OCI-M2 (cell line): ENCODE measurements around the gene MYOZ2.
"Not testable (repeated sequence)": the region's sequence is repeated elsewhere in the genome, so short reads cannot be mapped to it uniquely, and the experiment has no call there.

Experiments used
- DNase-seq: peaks from one replicate; lab custom pipeline; 2025; ENCODE audit not compliant: unreplicated experiment; lab: John Stamatoyannopoulos, UW

MYOZ2 gene

DNA sequence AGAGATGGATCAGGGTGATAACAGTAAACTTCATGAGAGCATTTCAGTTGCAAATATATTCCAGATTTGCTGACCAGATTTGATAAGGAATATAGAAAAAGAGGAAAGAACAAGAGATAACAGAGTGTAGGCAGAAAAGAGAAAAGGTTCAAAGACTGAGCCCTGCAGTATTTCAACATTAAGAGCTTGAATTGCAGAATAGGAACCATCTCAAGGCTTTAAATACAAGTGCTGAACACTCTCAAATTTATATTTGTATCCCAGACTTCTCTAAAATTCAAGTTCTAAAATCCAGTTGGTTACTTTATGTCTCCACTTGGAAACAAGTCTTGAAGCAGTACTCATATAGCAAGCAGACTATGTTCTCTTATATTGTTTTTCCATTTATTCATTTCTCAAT lies 9.7 kb upstream of the MYOZ2 start:
- no peak for DNase-seq

DNA sequence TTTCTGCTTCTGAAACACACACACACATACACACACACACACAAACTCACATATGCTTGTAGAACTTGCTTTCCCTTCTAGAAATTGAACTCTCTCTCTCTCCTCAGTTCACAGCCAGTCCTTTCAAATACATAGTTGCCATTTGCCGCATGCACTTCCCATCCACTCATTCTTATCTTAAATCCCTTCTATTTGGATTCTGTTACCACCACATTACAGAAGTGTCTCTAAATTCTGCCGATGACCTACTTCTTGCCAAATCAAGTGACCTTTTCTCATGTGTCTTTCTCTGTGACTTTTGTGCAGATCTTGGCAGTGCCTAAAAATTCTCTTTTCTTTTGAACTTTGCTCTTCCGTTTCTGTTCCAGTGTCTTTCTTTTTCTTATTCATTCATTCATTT lies 7.5 kb upstream of the MYOZ2 start:
- DNase-seq: no peak

DNA sequence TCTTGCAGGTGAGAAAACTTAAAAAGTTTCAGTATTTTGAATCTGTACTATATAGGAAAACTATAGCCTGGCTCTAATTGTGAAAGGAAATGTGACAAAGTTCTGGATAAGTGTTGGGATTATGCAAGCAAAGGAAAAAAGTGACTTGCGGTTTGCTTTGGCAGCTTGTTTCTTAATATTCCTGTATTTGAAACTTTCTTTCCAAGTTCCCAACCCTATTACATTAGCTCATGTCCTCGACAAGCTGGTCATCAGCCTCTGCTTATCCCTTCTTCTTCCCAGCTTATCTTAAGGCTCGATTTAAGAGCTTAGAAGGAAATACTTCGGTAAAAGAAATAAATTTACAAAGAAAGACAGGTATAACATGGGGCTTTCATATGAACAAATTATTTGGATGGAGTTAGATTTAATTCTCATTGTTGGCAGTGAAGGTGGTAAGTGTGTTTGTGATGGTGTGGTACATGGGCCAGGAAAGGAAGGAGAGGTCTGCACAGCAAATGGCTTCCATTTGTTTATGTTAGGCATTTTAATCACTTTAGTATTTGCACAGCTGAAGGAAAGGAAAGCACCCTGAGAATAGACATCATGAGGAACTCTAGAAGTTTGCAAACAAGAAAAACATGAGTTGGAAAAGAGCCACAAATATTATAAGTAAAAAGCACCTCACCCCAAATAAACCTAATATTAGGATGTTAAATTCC lies 5.1 kb upstream of the MYOZ2 start:
- no peak for DNase-seq

DNA sequence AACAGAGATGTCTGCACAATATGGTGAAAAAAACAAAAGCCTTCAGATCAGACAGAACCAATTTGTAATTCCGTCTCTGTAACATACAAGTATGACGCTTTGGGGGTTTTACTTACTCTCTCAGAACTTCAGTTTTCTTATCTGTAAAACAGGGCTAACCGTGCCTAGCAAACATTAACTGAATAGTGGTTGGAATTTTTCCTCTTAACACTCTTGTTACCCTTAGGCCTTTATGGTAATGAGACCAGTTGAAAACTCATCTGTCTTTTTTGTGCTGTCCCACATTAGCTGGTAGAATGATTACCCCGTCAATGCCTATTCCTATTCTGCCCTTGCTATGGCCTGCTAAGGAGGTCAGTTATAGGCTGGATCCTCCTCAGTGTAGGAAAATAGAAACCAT lies 4.5 kb upstream of the MYOZ2 start:
- DNase-seq: no peak

DNA sequence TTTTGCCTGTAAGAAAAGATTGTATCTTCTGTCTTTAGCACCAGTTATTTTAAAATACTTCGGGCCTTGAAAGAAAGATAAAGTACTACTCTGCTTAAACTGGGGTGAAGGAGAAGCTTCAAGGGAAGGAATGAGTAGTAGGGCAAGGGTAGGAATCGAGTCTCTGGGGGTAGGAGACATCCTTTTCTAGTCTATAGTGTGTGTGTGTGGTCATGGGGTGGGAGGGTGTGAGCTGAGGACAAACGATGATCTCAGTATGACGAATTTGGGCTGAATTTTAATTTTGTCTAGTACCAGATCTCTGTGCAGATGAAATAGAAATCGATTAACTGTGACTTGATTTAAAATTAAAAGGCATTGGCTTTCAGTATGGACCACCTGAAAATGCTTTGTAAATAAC lies 3.3 kb upstream of the MYOZ2 start:
- no peak for DNase-seq

DNA sequence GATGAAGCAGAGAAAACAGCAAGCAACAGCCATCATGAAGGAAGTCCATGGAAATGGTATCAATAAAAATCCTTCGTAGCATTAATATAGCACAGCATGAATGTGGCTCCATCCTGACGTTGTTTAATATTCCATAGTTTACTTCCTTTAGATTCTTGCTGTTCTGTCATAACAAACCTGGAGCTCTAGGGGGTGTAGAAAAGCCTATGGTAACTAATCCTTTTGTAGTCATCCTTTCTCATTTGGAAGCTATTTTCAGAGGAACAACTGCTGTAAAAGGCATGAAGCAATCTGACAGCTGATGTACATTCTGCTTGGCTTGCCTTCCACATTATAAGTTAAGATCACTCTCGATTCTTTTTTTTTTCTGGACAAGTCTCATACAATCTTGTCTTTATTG lies 914 bp downstream of the MYOZ2 start:
- DNase-seq: no peak

DNA sequence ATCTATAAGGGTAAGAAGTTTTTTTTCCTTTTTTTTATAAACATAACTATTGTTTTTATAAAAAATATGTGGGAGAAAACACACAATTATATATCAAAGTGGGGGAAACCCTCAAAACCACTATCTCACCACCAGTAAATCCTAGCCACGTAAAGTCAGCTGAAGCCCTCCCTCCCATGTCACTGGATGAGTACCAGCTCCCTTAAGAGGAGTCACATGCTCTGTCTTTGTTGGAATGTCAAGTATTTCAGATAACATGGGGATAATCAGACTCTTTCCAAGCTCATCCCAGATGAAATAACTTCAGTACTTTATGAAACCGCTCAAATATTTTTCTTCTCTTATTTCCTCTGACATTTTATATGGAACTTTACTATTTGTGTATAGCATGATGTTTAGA lies 2.4 kb downstream of the MYOZ2 start:
- no peak for DNase-seq

DNA sequence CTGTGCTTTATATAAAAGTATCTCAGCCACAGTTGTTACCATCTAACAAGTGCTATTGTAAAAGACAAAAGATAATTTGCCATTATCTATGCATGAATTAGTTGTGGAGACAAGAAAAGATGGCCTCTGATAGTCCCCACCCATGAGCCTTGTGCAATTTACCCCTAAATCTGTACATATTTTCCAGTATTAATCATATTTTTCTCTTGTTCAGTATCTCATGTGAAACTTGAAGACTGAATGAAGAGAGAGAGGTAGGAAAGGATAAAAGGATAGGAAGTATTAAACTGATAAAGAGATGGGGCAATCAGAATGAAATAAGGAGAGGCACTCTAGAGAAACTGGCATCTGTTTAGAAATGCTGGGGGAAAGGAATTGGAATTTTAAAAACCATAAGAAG lies 3.7 kb downstream of the MYOZ2 start:
- DNase-seq: no peak

DNA sequence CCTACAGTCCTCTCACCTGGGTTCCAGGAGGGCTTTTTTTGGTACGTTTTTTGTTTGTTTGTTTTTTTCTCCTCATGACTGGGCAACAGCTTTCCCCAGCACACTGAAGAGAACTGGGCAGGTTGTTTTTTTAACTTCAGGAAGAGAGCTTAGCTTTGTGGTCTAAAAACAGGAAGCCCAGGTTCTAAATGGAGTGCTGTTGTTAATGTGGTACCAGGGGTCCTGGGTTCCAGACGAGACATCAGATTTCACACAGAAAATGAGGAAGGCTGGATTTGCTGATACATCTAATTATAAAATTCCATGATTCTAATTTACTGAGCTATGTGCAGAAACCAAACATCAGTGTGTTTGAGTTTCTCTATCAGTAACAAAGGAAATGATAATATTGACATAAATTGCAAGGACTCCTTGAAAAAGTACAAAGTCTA lies 4.2 kb downstream of the MYOZ2 start:
- no peak for DNase-seq

DNA sequence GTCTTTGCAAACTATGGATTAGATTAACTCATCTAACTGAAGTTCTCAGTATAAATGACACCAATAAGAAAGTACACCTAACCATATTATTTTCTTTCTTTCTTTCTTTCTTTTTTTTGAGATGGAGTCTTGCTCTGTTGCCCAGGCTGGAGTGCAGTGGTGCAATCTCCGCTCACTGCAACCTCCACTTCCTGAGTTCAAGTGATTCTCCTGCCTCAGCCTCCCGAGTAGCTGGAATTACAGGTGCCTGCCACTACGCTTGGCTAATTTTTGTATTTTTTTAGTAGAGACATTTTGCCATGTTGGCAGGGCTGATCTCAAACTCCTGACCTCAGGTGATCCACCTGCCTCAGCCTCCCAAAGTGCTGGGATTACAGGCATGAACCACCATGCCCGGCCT lies 5.7 kb downstream of the MYOZ2 start:
- DNase-seq: not testable (repeated sequence)

DNA sequence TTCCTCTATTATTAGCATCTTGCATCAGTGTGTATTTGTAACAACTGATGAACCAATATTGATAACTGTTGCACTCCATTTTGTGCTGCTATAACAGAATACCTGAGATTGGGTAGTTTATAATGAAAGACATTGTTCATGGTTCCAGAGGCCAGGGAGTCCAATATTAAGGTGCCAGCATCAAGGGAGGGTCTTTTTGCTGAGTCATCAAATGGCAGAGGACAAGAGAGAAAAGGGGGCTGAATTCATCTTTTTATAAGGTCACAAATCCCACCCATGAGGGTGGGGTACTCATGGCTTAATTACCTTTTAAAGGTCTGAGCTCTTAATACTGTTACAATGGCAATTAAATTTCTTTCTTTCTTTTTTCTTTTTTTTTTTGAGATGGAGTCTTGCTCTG lies 7.2 kb downstream of the MYOZ2 start:
- no peak for DNase-seq

DNA sequence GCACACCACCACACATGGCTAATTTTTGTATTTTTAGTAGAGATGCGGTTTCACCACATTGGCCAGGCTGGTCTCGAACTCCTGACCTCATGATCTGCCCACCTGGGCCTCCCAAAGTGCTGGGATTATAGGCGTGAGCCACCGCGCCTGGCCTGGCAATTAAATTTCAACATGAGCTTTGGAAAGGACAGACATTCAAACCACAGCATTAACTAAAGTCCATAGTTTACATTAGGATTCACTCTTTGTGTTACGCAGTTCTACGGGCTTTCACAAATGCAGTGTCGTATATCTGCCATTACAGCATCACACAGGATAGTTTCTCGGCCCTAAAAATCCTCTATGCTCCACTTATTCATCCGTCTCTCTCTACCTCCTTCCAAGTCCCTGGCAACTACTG lies 7.7 kb downstream of the MYOZ2 start:
- DNase-seq: not testable (repeated sequence)

DNA sequence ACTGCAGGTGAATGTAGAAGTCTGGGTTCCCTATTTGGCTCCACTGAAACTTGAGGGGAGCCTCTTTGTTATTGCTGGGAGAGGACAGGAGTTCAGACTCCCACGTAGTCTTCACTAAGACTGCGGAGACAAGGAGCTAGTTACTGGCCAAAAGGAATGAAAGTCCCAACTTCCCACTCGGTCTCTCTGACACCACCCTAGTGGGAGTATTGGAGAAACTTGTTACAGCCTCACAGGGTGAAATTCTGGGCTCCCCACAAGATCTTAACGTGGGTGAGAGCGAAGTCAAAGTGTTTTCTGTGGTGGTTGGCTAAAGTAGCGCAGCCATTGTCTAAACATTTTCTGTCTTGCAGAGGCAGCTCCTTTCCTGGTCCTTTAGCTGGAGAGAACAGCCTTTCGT lies 13.5 kb downstream of the MYOZ2 start:
- no peak for DNase-seq

DNA sequence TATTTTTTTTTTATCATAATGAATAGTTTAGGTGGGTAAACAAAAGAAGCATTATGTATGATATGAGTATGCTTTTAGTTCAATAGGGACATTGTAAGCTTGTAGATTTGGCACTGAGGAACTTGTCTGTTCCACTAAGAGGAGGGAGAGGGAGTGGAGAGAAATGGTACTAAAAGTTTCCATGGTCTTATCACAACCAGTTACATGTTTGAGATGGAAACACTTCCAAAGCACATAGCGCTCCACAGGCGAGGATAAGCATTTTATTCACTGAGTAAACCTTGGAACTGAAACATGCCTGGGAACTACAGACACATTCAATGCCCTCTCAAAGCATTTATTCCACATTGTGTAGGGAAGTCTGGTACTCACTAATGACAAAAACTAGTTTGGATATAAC lies 15.5 kb downstream of the MYOZ2 start:
- no peak for DNase-seq

DNA sequence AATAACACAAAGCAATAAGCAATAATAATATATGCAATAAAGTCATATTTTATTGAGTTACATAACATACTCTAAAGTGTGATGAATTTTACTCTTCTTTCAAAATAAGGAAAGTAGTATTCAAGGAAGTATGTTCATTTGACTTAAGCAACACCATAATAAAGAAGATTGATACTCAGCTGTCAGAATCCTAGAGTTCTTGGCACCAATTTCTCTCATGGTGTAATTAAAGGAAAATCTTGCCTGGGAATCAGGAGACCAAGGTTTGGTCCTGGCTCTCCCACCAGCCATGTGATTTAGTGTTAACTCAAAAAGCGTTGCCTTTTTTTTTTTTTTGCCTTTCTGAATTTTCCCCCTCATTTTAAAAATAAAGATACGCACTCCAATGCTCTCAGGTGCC lies 17.1 kb downstream of the MYOZ2 start:
- DNase-seq: no peak

DNA sequence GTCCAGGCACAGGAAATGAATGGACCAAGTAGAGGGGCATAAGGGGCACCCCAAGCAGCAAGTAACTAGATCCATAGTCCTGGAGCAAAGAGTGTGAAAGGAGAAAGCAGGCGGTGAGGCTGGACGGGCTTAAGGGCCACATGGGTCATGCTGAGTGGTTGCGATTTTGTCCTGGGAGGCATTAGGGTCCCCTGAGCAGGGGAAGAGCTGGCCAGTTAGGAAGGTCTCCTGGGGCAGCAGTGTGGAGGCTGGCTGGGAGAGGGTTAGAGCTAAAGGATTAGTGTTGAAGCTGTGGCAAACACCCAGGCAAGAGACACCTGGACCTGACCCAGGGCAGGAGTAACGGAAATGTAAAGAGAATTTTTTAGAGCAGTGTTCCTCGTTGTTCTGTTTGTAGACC lies 26.5 kb downstream of the MYOZ2 start:
- no peak for DNase-seq

DNA sequence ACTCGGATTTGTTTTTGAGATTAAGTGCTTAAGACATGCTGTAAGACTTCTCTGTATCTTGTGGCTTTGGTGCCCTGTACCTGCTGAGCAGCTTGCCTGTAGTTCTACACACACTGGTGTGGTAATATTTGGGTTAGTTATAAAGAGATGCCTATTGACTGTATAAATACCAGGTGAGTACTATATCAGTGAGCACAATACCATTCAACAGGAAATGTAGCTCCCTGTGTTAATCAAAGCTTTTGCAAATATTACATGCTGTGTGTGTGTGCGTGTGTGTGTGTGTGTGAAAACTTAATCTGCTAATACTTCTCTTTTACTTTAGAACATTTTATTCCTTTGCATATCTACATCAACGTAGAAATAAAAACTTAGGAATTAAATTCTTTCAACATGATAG lies 30.1 kb downstream of the MYOZ2 start:
- no peak for DNase-seq

DNA sequence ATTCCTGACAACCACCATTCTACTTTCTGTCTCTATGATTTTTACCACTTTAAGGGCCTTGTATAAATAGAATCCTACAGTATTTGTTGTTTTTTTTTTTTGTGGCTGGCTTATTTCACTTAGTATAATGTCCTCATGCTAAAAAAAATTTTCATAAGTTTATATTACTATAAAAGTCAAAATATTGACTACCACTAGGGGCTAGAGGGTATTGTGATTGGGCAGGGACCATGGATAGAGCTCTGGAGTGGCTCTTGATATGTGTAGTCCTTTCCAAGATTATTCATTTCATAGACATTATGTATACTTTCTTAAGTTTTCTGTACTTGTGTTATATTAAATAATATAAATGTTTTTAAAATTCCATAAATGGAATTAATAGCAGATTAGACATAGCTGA lies 34.6 kb downstream of the MYOZ2 start:
- DNase-seq: no peak

DNA sequence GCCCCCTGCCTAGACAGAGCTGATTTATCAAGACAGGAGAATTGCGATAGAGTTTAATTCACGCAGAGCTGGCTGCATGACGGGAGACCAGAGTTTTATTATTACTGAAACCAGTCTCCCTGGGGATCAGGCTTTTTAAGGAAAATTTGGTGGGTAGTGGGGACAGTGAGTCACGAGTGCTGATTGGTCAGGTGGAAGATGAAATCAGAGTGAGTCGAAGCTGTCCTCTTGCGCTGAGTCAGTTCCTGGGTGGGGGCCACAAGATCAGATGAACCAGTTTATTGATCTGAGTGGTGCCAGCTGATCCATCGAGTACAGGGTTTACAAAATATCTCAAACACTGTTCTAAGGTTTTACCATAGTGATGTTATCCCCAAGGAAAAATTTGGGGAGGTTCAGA lies 36.6 kb downstream of the MYOZ2 start:
- DNase-seq: no peak

DNA sequence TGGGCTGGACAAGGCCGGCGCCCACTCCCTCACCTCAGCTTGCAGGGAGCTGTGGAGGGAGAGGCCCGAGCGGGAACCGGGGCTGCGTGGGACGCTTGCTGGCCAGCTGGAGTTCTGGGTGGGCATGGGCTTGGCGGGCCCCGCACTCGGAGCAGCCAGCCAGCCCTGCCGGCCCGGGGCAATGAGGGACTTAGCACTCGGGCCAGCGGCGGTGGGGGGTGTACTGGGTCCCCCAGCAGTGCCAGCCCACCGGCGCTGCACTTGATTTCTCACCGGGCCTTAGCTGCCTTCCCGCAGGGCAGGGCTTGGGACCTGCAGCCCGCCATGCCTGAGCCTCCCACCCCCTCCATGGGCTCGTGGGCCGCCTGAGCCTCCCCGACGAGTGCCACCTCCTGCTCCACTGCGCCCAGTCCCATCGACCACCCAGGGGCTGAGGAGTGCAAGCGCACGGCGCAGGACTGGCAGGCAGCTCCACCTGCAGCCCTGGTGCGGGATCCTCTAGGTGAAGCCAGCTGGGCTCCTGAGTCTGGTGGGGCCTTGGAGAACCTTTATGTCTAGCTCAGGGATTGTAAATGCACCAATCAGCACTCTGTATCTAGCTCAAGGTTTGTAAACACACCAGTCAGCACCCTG lies 38.2 kb downstream of the MYOZ2 start:
- not testable (repeated sequence) for DNase-seq

DNA sequence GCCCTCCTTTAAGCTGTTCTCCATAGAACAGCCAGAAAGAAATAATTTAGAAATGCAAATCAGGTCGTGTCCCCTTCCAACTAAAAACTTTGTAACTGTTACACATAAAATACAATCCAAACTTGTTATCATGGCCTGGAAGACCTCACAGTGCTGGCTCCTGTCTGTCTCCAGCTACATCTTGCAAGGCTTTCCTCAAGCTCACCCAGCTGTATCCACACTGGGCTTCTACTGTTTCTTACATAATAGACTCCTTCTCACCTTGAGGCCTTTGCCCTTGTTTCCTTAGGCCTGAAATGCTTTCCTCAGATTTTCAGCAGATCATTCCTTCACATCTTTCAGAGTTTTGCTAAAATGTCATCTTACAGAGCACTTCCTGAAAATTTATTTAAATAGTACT lies 43.4 kb downstream of the MYOZ2 start:
- no peak for DNase-seq

DNA sequence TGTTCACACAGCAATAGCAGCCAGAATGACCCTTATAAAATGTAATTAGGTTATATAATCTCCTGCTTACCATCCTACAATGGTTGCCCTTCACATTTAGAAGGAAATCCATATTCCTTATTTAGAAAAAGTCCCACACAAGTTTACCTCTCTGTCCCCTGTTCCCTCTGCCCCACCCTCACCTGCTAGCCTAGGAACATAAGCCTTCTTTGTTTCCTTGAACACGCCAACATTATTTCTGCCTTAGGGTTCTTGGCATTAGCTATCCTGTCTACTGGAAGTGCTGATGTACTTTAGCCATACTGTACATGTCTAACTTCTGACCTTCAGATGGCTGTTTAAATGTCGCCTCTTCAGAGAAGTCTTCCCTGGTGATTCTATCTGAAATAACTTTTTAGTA lies 48.5 kb downstream of the MYOZ2 start:
- no peak for DNase-seq

DNA sequence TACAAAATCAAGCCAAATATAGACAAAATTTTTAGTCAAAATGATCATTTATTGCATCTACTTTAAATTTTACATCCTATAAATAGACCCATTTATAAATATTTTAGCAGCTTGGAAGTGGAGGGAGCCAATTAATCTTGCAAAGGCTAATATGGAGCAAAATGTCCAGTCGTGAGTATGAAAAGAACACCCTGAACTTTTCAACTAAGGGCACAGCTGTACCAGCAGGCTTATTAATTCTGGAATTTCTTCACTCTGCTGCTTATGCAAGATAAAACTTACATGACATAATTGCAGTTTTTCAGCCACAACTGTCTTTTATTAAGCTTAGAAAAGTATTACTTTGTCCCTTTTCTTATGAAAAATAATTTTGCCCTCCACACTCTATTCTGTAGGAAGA lies 54.0 kb downstream of the MYOZ2 start:
- DNase-seq: no peak
